Vagina (tissue), 2 donors: ENCODE results near the gene ADGRB2.

Experiments
- POLR2A ChIP-seq, 2 donors: fragments of 450-650 bp; IDR thresholded peaks; one replicate each; pipeline ENCODE4 v1.6.1; 2017; ENCODE audit warnings: antibody characterized with exemption in 2 of 2, mild to moderate bottlenecking in 2 of 2, moderate library complexity in 2 of 2
- POLR2AphosphoS5 ChIP-seq, 2 donors: sonication (generic); formaldehyde crosslinking; IDR thresholded peaks; one replicate each; pipeline ENCODE4 v1.9.0; 2017; ENCODE audit warnings: antibody characterized with exemption in 2 of 2, mild to moderate bottlenecking in 2 of 2, low read depth in 1 of 2; ENCODE audit not compliant: insufficient read depth in 1 of 2
- TF ChIP-seq, protein P1 (sequence below), 3 experiments: fragments of 450-650 bp in 2 of 3; fragments of 200-600 bp in 1 of 3; sonication (generic) in 1 of 3; IDR thresholded peaks; one replicate each; pipeline ENCODE4 v1.5.1; 2017 to 2019; ENCODE audit warnings: antibody characterized with exemption in 3 of 3, mild to moderate bottlenecking in 2 of 3, moderate library complexity in 2 of 3

DNA sequence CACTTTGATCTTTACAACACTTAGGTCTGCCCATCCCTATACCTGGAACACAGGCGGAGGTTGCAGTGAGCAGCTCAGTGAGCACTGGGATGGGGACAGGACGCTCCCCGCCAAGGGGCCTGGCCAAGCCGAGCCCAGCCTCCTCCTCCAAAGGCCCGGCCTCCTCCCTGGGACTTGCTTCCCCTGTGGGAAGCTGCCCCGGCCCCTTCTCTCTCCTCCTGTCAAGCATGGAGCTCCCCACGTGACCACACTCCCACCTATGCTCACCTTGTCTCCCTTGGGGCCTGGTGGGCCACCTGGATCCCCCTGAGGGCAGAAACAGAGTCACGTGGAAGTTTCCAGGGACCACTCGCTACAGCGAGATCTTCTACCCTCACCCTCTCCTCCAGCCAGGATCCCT, 73.2 kb downstream of the ADGRB2 start:
- TF ChIP-seq POLR2A (IDR thresholded peaks at IDR 0.05) (no peak), POLR2AphosphoS5 (IDR thresholded peaks at IDR 0.05; ENCODE audit: insufficient read depth in 1 of 2, low read depth in 1 of 2) (no peak)
- TF ChIP-seq, protein P1, sequence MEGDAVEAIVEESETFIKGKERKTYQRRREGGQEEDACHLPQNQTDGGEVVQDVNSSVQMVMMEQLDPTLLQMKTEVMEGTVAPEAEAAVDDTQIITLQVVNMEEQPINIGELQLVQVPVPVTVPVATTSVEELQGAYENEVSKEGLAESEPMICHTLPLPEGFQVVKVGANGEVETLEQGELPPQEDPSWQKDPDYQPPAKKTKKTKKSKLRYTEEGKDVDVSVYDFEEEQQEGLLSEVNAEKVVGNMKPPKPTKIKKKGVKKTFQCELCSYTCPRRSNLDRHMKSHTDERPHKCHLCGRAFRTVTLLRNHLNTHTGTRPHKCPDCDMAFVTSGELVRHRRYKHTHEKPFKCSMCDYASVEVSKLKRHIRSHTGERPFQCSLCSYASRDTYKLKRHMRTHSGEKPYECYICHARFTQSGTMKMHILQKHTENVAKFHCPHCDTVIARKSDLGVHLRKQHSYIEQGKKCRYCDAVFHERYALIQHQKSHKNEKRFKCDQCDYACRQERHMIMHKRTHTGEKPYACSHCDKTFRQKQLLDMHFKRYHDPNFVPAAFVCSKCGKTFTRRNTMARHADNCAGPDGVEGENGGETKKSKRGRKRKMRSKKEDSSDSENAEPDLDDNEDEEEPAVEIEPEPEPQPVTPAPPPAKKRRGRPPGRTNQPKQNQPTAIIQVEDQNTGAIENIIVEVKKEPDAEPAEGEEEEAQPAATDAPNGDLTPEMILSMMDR (IDR thresholded peaks at IDR 0.05) = no peak
